T-cell (primary cell): ENCODE results near the gene OXSM. TPM values are rescaled to one million over a fixed set of nuclear protein-coding genes. Genes with fewer than 3 reads are reported as not detected.

ENCODE experiments used
- ATAC-seq, 4 experiments: fragments of 200-7000 bp in 3 of 4; fragments of 150-1000 bp in 1 of 4; cut with Tn5 transposase; replicated peaks in 1 of 4; 1 replicate in 3 of 4; 2 replicates in 1 of 4; pipeline ENCODE4 v1.10.0; 2021; ENCODE audit warnings: moderate library complexity in 3 of 4, mild to moderate bottlenecking in 2 of 4, moderate number of reproducible peaks in 1 of 4
- CTCF ChIA-PET, 2 donors: fragments of 300-600 bp; sonication (Branson Sonifier 250); formaldehyde crosslinking; loops; one replicate each; lab custom pipeline; 2022; ENCODE audit warnings: antibody characterized with exemption in 2 of 2; lab: Charles Lee
- POLR2A ChIA-PET, 2 donors: fragments of 300-600 bp; sonication (Branson Sonifier 250); formaldehyde crosslinking; loops; one replicate each; lab custom pipeline; 2022; ENCODE audit warnings: antibody characterized with exemption in 2 of 2; lab: Charles Lee
- DNase-seq, 35 experiments: peaks; one replicate each; pipeline versions ENCODE4 v3.0.0 to v3.0.0-alpha.2; 2013 to 2023
- H3K27ac ChIP-seq: one replicate; pipeline ENCODE4 v1.5.1; 2013; ENCODE audit warnings: low read length
- H3K27me3 ChIP-seq, 2 experiments: replicated peaks in 1 of 2; 1 replicate in 1 of 2; 2 replicates in 1 of 2; pipeline versions ENCODE4 v1.6.1 to v1.7.0; 2013; ENCODE audit warnings: low read length in 1 of 2, mixed read lengths in 1 of 2; ENCODE audit not compliant: control insufficient read depth in 2 of 2, insufficient read depth in 2 of 2; ENCODE audit errors: extremely low read depth in 1 of 2
- H3K36me3 ChIP-seq, 2 donors: 1 replicate in 1 of 2; 2 replicates in 1 of 2; pipeline versions ENCODE4 v1.6.1 to v1.7.0; 2013; ENCODE audit warnings: low read length in 1 of 2; ENCODE audit not compliant: control insufficient read depth in 2 of 2, insufficient read depth in 1 of 2; ENCODE audit errors: extremely low read depth in 1 of 2
- H3K4me1 ChIP-seq, 2 experiments: 1 replicate in 1 of 2; 2 replicates in 1 of 2; pipeline versions ENCODE4 v1.6.1 to v1.7.0; 2013; ENCODE audit warnings: low read length in 2 of 2, mixed read lengths in 1 of 2; ENCODE audit not compliant: insufficient read depth in 2 of 2, control insufficient read depth in 1 of 2; ENCODE audit errors: extremely low read depth in 1 of 2
- H3K4me3 ChIP-seq, 2 donors: 1 replicate in 1 of 2; 2 replicates in 1 of 2; pipeline versions ENCODE4 v1.5.1 to v1.7.0; 2013; ENCODE audit warnings: mild to moderate bottlenecking in 2 of 2, low read length in 1 of 2, moderate library complexity in 1 of 2; ENCODE audit not compliant: control insufficient read depth in 1 of 2; ENCODE audit errors: extremely low read depth in 1 of 2
- H3K9me3 ChIP-seq: 2 replicates; pipeline ENCODE4 v1.7.0; 2013
- H3K27ac Mint-ChIP-seq, 2 donors: one replicate each; pipeline ENCODE4 v1.8.0; 2020 to 2021; ENCODE audit warnings: mild to moderate bottlenecking in 2 of 2, mixed read lengths in 2 of 2
- H3K27me3 Mint-ChIP-seq, 2 donors: one replicate each; pipeline ENCODE4 v1.8.0; 2021 to 2022; ENCODE audit warnings: mixed read lengths in 2 of 2
- H3K36me3 Mint-ChIP-seq: one replicate; pipeline ENCODE4 v1.8.0; 2021; ENCODE audit warnings: mixed read lengths
- H3K4me1 Mint-ChIP-seq, 3 donors: one replicate each; pipeline ENCODE4 v1.8.0; 2020 to 2022; ENCODE audit warnings: mixed read lengths in 3 of 3, mild to moderate bottlenecking in 1 of 3
- H3K4me3 Mint-ChIP-seq, 3 donors: one replicate each; pipeline ENCODE4 v1.8.0; 2020 to 2022; ENCODE audit warnings: mild to moderate bottlenecking in 3 of 3, mixed read lengths in 3 of 3, moderate library complexity in 3 of 3
- H3K9me3 Mint-ChIP-seq, 3 donors: one replicate each; pipeline ENCODE4 v1.8.0; 2020 to 2022; ENCODE audit warnings: mixed read lengths in 3 of 3
- WGBS: methylation state at CpG from one replicate; pipeline ENCODE4 v1.1.5; 2013; ENCODE audit warnings: missing lambda C conversion rate; ENCODE audit not compliant: insufficient coverage; 5-methylcytosine and 5-hydroxymethylcytosine counted together
- total RNA-seq, 35 experiments: library from RNA in 6 of 35; stranded (reverse) in 6 of 35; fragments of 120-200 nt in 1 of 35; gene quantifications; one replicate each; pipeline versions ENCODE4 v1.2.1 to v1.2.4 and lab custom pipeline; 2013 to 2026

OXSM gene
- total RNA-seq, 5 donors from 2014 or later (not counting 1 experiment from before 2014, with no cell fraction given), result 9.0 to 15.6 (median 13.5) TPM

DNA sequence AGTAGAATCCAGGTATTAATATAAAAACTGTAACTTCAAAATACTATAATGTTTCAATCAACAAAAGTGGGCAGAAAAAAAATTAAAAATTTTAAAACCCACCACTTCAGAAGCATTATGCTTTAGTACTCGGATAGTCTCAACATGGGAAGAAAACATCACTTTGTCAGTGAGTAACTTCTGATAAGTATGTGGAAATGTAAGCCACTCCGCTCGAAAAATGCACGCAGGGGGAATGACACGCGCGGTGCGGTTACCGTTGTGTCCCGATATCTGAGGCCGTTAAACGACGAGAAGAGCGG is 7.3 kb upstream of the OXSM start:
- Mint-ChIP-seq H3K36me3 (peaks cover 11% of the 10 kb centered on the region), H3K4me1 (peaks cover 40 to 49% (median 49%) of the 10 kb centered on the region in 3 donors), H3K27me3 (no peaks in the 10 kb centered on the region), H3K9me3 (no peaks in the 10 kb centered on the region), H3K27ac (peak overlapping the region; percentile 78 to 89), H3K4me3 (peak overlapping the region; percentile 83 to 90 (median 90))
- 0% methylated on average over 12 of the region's 14 CpGs for WGBS
- Histone ChIP-seq H3K27me3 (no peaks in the 10 kb centered on the region), H3K36me3 (peaks cover 0 to 6% of the 10 kb centered on the region in 2 donors), H3K9me3 (no peaks in the 10 kb centered on the region), H3K4me1 (peaks cover 17 to 26% of the 10 kb centered on the region in 2 experiments), H3K4me3 (peak overlapping the region; percentile 64 to 96), H3K27ac (peak overlapping the region; percentile 79)
- ChIA-PET CTCF (interaction anchor here in 1 of 2 donors (1.3 to 2.0 kb wide), 2 partner anchors 45 to 134 kb away, joined by 4 to 6 read pairs; no protein-coding TSS in a partner anchor), POLR2A (no interaction called here)
- no peak for ATAC-seq
- no peak for DNase-seq

- Histone ChIP-seq H3K4me1 (peaks cover 17 to 26% of the 10 kb centered on the region in 2 experiments), H3K27me3 (no peaks in the 10 kb centered on the region), H3K36me3 (peaks cover 0 to 3% of the 10 kb centered on the region in 2 donors), H3K9me3 (no peaks in the 10 kb centered on the region), H3K27ac (peak within 1 kb of the TSS; percentile 79), H3K4me3 (peak within 1 kb of the TSS; percentile 69 to 96)
- Mint-ChIP-seq H3K4me1 (peaks cover 44 to 50% (median 50%) of the 10 kb centered on the region in 3 donors), H3K36me3 (peaks cover 6% of the 10 kb centered on the region), H3K4me3 (peak within 1 kb of the TSS; percentile 83 to 90 (median 90)), H3K9me3 (no peaks in the 10 kb centered on the region), H3K27me3 (no peaks in the 10 kb centered on the region), H3K27ac (peak within 1 kb of the TSS; percentile 78 to 89)
- ChIA-PET CTCF (interaction anchor here (0.6 to 2.0 kb wide), 9 partner anchors 11 to 1839 kb away, joined by 3 to 11 read pairs (median 4); no protein-coding TSS in a partner anchor), POLR2A (interaction anchor here (0.6 to 1.3 kb wide), 3 partner anchors 19 to 133 kb away, joined by 3 to 7 read pairs (median 5); no protein-coding TSS in a partner anchor)
- ATAC-seq, result peak; percentile 92 to 97 (median 94)
- DNase-seq, result peak; percentile 65 to 92 (median 79)
- under 1% methylated on average over 52 of the region's 72 CpGs for WGBS
These were observed 6.8 kb upstream of the OXSM start, which contains the start of gene NGLY1 for GRCh38 chr3:25782938-25783660. Gene NGLY1, minus strand, starts transcription at chr3:25783443. Its CDS starts 53 bp downstream, at chr3:25783390.

- no peaks in the 10 kb centered on the region for H3K9me3 Mint-ChIP-seq
- no peaks in the 10 kb centered on the region for H3K27me3 ChIP-seq
- DNase-seq, result peak in 4 of 35 experiments; percentile 1 to 4 (median 2)
- H3K4me3 Mint-ChIP-seq, result peak overlapping the region; percentile 81 to 83 (median 82)
- H3K36me3 ChIP-seq, result peaks cover 0 to 3% of the 10 kb centered on the region in 2 donors
- H3K27me3 Mint-ChIP-seq, result no peaks in the 10 kb centered on the region
- H3K9me3 ChIP-seq, result no peaks in the 10 kb centered on the region
- WGBS, result 1% methylated on average over 10 of the region's 34 CpGs
- ChIA-PET CTCF (interaction anchor here (0.6 to 2.0 kb wide), 9 partner anchors 11 to 1839 kb away, joined by 3 to 11 read pairs (median 4); no protein-coding TSS in a partner anchor), POLR2A (interaction anchor here (0.6 to 1.3 kb wide), 3 partner anchors 18 to 134 kb away, joined by 3 to 7 read pairs (median 5); no protein-coding TSS in a partner anchor)
- peaks cover 50 to 52% (median 50%) of the 10 kb centered on the region in 3 donors for H3K4me1 Mint-ChIP-seq
- H3K36me3 Mint-ChIP-seq, result no peaks in the 10 kb centered on the region
- peak overlapping the region; percentile 22 to 55 for H3K27ac Mint-ChIP-seq
- H3K27ac ChIP-seq, result peak overlapping the region; percentile 72
- H3K4me1 ChIP-seq, result peaks cover 17 to 26% of the 10 kb centered on the region in 2 experiments
- ATAC-seq, result peak; percentile 14 to 45 (median 26)
- peak overlapping the region; percentile 69 to 84 for H3K4me3 ChIP-seq
These were observed 6.0 kb upstream of the OXSM start for GRCh38 chr3:25783661-25784512.

DNA sequence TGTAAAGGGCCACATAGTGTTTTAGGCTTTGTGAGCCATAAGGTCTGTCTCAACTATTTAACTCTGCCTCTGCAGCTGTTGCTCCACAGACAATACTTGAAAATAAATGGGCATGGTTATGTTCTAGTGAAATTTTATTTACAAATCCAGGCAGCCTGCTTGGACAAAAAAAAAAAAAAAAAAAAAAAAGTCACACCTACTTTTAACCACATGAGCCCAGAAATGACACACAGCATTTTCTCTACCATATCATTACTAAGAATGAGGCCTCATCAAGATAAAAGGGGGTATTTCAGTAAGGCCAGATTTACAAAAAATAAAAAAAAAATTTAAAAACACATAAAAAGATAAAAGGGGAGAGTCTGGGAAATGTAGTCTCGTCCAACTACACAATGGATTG is 4.9 kb upstream of the OXSM start:
- Mint-ChIP-seq H3K27me3 (no peaks in the 10 kb centered on the region), H3K9me3 (no peaks in the 10 kb centered on the region), H3K36me3 (no peaks in the 10 kb centered on the region), H3K27ac (no peak overlapping the region), H3K4me3 (peak overlapping the region in 2 of 3 donors; percentile 82 to 83), H3K4me1 (peaks cover 47 to 54% (median 50%) of the 10 kb centered on the region in 3 donors)
- ATAC-seq (no peak), DNase-seq (no peak)
- peaks cover 23 to 26% of the 10 kb centered on the region in 2 experiments for H3K4me1 ChIP-seq
- H3K9me3 ChIP-seq, result no peaks in the 10 kb centered on the region
- H3K4me3 ChIP-seq, result no peak overlapping the region
- H3K27me3 ChIP-seq, result no peaks in the 10 kb centered on the region
- no peak overlapping the region for H3K27ac ChIP-seq
- CTCF ChIA-PET, result no interaction called here
- no CpG with 5 or more reads among the region's 1 CpG for WGBS
- peaks cover 0 to 3% of the 10 kb centered on the region in 2 donors for H3K36me3 ChIP-seq
- POLR2A ChIA-PET, result interaction anchor here in 1 of 2 donors (0.7 kb wide), 2 partner anchors 11 to 116 kb away, joined by 8 to 10 read pairs; no protein-coding TSS in a partner anchor

DNA sequence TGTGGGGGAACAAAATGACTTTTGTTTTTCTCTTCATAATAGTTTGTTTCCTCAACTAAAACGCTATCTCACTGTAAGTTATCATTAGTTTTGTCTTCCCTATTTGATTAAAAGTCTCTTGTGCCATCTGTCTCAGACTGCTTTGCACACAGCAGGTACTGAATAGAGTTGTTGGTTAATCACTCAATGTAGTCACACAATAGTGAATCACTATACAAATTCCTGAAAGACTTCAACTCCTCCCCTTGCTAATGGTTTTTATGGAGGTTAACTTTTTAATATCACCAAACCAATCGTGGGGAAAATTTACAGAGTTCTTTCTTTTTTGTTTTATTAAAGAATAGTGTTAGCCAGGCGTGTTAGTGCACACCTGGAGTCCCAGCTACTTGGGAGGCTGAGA is 4.1 kb upstream of the OXSM start:
- peaks cover 22 to 25% of the 10 kb centered on the region in 2 experiments for H3K4me1 ChIP-seq
- WGBS, result no CpG with 5 or more reads among the region's 3 CpGs
- peaks cover 0 to 3% of the 10 kb centered on the region in 2 donors for H3K36me3 ChIP-seq
- CTCF ChIA-PET, result no interaction called here
- peaks cover under 1% of the 10 kb centered on the region for H3K36me3 Mint-ChIP-seq
- no peak overlapping the region for H3K27ac Mint-ChIP-seq
- POLR2A ChIA-PET, result interaction anchor here in 1 of 2 donors (0.6 kb wide), 1 partner anchor 48 kb away, joined by 11 read pairs; no protein-coding TSS in a partner anchor
- H3K27ac ChIP-seq, result no peak overlapping the region
- no peak overlapping the region for H3K4me3 ChIP-seq
- no peaks in the 10 kb centered on the region for H3K27me3 ChIP-seq
- H3K9me3 ChIP-seq, result no peaks in the 10 kb centered on the region
- H3K4me1 Mint-ChIP-seq, result peaks cover 48 to 52% (median 50%) of the 10 kb centered on the region in 3 donors
- no peaks in the 10 kb centered on the region for H3K9me3 Mint-ChIP-seq
- H3K4me3 Mint-ChIP-seq, result no peak overlapping the region
- ATAC-seq (no peak), DNase-seq (no peak)
- H3K27me3 Mint-ChIP-seq, result no peaks in the 10 kb centered on the region
